Colonic mucosa (tissue), 4 donors: ENCODE measurements around the gene TIMM29. TPM values are rescaled to one million over a fixed set of nuclear protein-coding genes. Genes with fewer than 3 reads are reported as not detected.

Experiments used
- DNase-seq: peaks from one replicate; pipeline ENCODE4 v3.0.0-alpha.2; 2020
- H3K27ac ChIP-seq: fragments of 200-600 bp; one replicate; pipeline ENCODE4 v1.8.0; 2021
- H3K27me3 ChIP-seq: fragments of 200-600 bp; one replicate; pipeline ENCODE4 v1.8.0; 2021
- H3K36me3 ChIP-seq: fragments of 200-600 bp; one replicate; pipeline ENCODE4 v1.8.0; 2021
- H3K4me1 ChIP-seq: fragments of 200-600 bp; one replicate; pipeline ENCODE4 v1.8.0; 2021; ENCODE audit warnings: mild to moderate bottlenecking
- H3K4me3 ChIP-seq: fragments of 200-600 bp; one replicate; pipeline ENCODE4 v1.8.0; 2021
- H3K9ac ChIP-seq, 2 donors: one replicate each; pipeline ENCODE4 v1.7.0; 2013; ENCODE audit warnings: control low read depth in 2 of 2, low read depth in 2 of 2, low read length in 2 of 2
- H3K9me3 ChIP-seq: fragments of 200-600 bp; one replicate; pipeline ENCODE4 v1.8.0; 2021
- CTCF ChIP-seq: fragments of 200-600 bp; IDR thresholded peaks from one replicate; pipeline ENCODE4 v1.8.0; 2022; ENCODE audit warnings: antibody characterized with exemption, mild to moderate bottlenecking
- intact Hi-C: fragments of 100-400 bp; cut with DNase I; formaldehyde crosslinking; loops from one replicate; pipeline ENCODE4 v1.14.1; 2022
- total RNA-seq, 2 donors: library from RNA; stranded (reverse); fragmentation: NEBNext Ultra II Directional in 1 of 2; extraction: Animal tissue kit (Norgen Biotek cat#: 25700) in 1 of 2; gene quantifications; one replicate each; pipeline ENCODE4 v1.2.1, GENCODE V29; 2021
- donor health status: healthy.
- donor health status: DM: no; HTN: no; CAD: no.
- donor health status: DM: no; HTN: no; CAD: no.

Gene TIMM29
- total RNA-seq, 2 donors from 2014 or later, result 25.5 to 31.5 TPM

- Histone ChIP-seq H3K4me3 (no peak overlapping the region), H3K27ac (no peak overlapping the region), H3K27me3 (no peaks in the 10 kb centered on the region), H3K9ac (no peak overlapping the region), H3K9me3 (no peaks in the 10 kb centered on the region), H3K4me1 (no peaks in the 10 kb centered on the region), H3K36me3 (peaks cover 12% of the 10 kb centered on the region)
- intact Hi-C loops, result no loop called here
- no peak for TF ChIP-seq CTCF
- DNase-seq, result no peak
These were observed 8.3 kb upstream of the TIMM29 start for GRCh38 chr19:10920288-10920655.

GRCh38 chr19:10920781-10921180, 7.8 kb upstream of the TIMM29 start:
- intact Hi-C loops, result no loop called here
- H3K4me3 ChIP-seq, result no peak overlapping the region
- H3K27me3 ChIP-seq, result no peaks in the 10 kb centered on the region
- peaks cover 13% of the 10 kb centered on the region for H3K36me3 ChIP-seq
- no peaks in the 10 kb centered on the region for H3K4me1 ChIP-seq
- no peak for TF ChIP-seq CTCF
- DNase-seq, result no peak
- no peak overlapping the region for H3K9ac ChIP-seq
- H3K9me3 ChIP-seq, result no peaks in the 10 kb centered on the region
- H3K27ac ChIP-seq, result no peak overlapping the region

GRCh38 chr19:10921199-10921909, 7.3 kb upstream of the TIMM29 start:
- TF ChIP-seq CTCF, result no peak
- DNase-seq, result no peak
- Histone ChIP-seq H3K36me3 (peaks cover 13% of the 10 kb centered on the region), H3K9ac (no peak overlapping the region), H3K4me1 (no peaks in the 10 kb centered on the region), H3K27ac (no peak overlapping the region), H3K27me3 (no peaks in the 10 kb centered on the region), H3K4me3 (no peak overlapping the region), H3K9me3 (no peaks in the 10 kb centered on the region)
- intact Hi-C loops, result no loop called here

- no peak overlapping the region for H3K9ac ChIP-seq
- no peaks in the 10 kb centered on the region for H3K27me3 ChIP-seq
- H3K4me1 ChIP-seq, result no peaks in the 10 kb centered on the region
- no peak overlapping the region for H3K27ac ChIP-seq
- no peak for TF ChIP-seq CTCF
- no peak overlapping the region for H3K4me3 ChIP-seq
- peaks cover 13% of the 10 kb centered on the region for H3K36me3 ChIP-seq
- intact Hi-C loops, result no loop called here
- DNase-seq, result no peak
- H3K9me3 ChIP-seq, result no peaks in the 10 kb centered on the region
These were observed 6.5 kb upstream of the TIMM29 start for GRCh38 chr19:10921910-10922637.

GRCh38 chr19:10922638-10923014, 6.0 kb upstream of the TIMM29 start:
- intact Hi-C loops, result no loop called here
- H3K9me3 ChIP-seq, result no peaks in the 10 kb centered on the region
- H3K4me3 ChIP-seq, result no peak overlapping the region
- H3K9ac ChIP-seq, result no peak overlapping the region
- peaks cover 13% of the 10 kb centered on the region for H3K36me3 ChIP-seq
- no peak for TF ChIP-seq CTCF
- H3K27ac ChIP-seq, result no peak overlapping the region
- DNase-seq, result no peak
- H3K27me3 ChIP-seq, result no peaks in the 10 kb centered on the region
- peaks cover 3% of the 10 kb centered on the region for H3K4me1 ChIP-seq
